AG04449 (cell line): Measurements from ENCODE around the gene WDR73.

Experiments
- CTCF ChIA-PET: fragments of 350-600 bp; formaldehyde crosslinking; extraction: SDS; loops from one replicate; lab custom pipeline; 2021; ENCODE audit warnings: antibody characterized with exemption; lab: Yijun Ruan, JAX
- POLR2A ChIA-PET: fragments of 400-600, 350-600 bp; formaldehyde crosslinking; extraction: SDS; loops from one replicate; lab custom pipeline; 2020; ENCODE audit warnings: antibody characterized with exemption, inconsistent platforms; lab: Yijun Ruan, JAX
- DNase-seq: peaks from one replicate; pipeline ENCODE4 v3.0.0-alpha.2; 2010; ENCODE audit warnings: low read depth, low spot score
- H3K4me3 ChIP-seq: 2 replicates; pipeline ENCODE4 v1.5.1; 2011; ENCODE audit warnings: low read depth, mild to moderate bottlenecking, control low read depth, low read length
- TF ChIP-seq, protein P1 (sequence below): IDR thresholded peaks from one replicate; pipeline ENCODE4 v1.5.1; 2011; ENCODE audit warnings: mild to moderate bottlenecking, moderate library complexity, low read length, control low read depth, inconsistent platforms; ENCODE audit not compliant: insufficient read depth; ENCODE audit errors: missing control alignments

The WDR73 gene

DNA sequence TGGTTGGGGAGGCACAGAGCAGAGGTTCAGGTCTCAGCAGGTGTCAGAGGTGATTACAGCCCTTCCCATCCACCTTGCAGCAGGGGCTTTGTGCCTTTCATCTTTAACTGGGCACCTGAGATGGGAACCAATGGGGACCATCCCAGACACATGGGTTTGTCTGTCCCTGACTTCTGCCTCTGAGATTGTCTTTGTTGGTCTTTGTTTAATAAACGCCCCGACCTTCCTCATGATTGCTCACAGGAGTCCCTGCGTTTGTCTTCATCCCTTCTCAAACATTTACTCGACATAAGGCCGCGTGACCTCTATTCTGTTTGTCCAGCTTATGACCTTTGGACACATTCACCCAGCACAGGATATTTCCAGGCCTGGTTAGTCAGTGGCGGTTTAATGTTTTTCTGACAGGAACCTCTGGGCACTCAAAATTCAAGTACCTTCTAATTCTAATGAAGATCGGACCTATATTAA is 47.4 kb downstream of the WDR73 start:
- TF ChIP-seq, protein P1, sequence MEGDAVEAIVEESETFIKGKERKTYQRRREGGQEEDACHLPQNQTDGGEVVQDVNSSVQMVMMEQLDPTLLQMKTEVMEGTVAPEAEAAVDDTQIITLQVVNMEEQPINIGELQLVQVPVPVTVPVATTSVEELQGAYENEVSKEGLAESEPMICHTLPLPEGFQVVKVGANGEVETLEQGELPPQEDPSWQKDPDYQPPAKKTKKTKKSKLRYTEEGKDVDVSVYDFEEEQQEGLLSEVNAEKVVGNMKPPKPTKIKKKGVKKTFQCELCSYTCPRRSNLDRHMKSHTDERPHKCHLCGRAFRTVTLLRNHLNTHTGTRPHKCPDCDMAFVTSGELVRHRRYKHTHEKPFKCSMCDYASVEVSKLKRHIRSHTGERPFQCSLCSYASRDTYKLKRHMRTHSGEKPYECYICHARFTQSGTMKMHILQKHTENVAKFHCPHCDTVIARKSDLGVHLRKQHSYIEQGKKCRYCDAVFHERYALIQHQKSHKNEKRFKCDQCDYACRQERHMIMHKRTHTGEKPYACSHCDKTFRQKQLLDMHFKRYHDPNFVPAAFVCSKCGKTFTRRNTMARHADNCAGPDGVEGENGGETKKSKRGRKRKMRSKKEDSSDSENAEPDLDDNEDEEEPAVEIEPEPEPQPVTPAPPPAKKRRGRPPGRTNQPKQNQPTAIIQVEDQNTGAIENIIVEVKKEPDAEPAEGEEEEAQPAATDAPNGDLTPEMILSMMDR: no peak
- ChIA-PET CTCF (interaction anchor here (3.7 kb wide), 1 partner anchor 18 kb away, joined by 17 read pairs; no protein-coding TSS in a partner anchor), POLR2A (no interaction called here)
- no peak for DNase-seq
- H3K4me3 ChIP-seq: no peak overlapping the region

DNA sequence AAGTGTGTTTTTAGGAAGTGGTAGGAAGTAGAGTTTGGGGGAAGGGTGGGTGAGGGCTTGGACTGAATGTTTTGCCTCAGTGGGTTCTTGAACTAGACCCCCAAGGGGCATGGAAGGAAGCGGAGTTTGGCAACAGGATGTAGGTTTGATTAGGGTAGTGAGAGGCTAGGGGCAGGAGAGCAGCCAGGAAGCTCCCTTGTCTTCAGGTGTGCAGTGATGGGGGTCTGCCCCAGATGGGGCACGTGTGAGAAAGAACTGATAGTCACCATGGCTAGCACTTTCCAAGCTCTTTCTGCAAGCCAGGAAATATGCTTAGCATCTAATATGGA is 48.6 kb downstream of the WDR73 start:
- ChIA-PET POLR2A (no interaction called here), CTCF (interaction anchor here (0.9 to 3.7 kb wide), 4 partner anchors 17 to 441 kb away, joined by 3 to 17 read pairs (median 4); no protein-coding TSS in a partner anchor)
- TF ChIP-seq, protein P1: no peak
- no peak overlapping the region for H3K4me3 ChIP-seq
- no peak for DNase-seq

DNA sequence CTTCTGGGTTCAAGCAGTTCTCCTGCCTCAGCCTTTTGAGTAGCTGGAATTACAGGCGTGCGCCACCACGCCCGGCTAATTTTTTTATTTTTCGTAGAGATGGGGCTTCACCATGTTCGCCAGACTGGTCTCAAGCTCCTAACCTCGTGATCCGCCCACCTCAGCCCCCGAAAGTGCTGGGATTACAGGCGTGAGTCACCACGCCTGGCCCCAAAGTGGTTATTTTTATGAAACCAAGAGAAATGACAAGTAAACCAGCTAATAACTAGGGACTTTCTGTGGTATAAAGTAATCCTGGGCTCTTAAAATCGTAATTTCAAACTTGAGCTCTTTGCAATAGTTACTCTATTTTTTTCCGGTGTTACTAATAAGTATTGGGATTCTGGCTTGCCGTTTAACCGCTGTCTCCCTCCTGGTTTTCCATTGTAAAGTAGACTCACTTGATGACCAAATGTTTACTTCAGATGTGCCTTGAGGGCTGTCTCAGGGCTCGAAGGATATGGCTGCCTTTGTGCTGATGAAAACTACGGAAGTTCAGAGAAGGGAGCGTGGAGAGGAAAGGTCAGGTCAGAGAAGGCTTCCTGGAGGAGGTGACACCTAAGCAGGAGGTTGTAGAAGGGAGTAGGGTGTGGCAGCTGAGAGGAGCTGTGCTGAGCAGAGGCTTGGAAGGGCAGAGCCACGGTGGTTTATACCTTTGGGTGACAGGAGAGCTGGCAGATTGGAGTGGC is 49.1 kb downstream of the WDR73 start:
- no peak overlapping the region for H3K4me3 ChIP-seq
- no peak for DNase-seq
- POLR2A ChIA-PET: no interaction called here
- CTCF ChIA-PET: interaction anchor here (0.9 to 3.7 kb wide), 5 partner anchors 16 to 441 kb away, joined by 3 to 17 read pairs (median 3); no protein-coding TSS in a partner anchor
- TF ChIP-seq, protein P1: no peak

DNA sequence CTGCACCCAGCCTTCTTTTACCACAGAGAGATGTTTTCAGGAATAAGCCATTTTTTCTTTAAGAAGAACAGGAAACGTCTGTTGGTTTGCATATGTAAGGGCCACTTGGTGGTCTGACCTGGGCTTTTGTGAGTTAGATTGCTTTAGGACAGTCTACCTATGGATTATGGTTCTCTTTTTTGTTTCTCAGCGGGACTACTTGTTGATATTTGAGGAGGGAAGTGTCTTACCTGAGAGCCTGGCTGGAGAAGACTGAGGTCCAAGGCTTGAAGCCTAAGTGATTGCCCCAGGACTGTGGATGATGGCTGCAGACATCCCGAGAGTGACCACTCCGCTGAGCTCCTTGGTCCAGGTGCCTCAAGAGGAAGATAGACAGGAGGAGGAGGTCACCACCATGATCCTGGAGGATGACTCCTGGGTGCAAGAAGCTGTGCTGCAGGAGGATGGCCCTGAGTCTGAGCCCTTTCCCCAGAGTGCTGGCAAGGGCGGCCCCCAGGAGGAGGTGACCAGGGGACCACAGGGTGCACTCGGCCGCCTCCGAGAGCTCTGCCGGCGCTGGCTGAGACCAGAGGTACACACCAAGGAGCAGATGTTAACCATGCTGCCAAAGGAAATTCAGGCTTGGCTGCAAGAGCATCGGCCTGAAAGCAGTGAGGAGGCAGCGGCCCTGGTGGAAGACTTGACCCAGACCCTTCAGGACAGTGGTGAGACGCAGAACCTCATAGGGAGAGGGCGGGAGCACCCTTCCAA is 50.3 kb downstream of the WDR73 start:
- DNase-seq: no peak

DNA sequence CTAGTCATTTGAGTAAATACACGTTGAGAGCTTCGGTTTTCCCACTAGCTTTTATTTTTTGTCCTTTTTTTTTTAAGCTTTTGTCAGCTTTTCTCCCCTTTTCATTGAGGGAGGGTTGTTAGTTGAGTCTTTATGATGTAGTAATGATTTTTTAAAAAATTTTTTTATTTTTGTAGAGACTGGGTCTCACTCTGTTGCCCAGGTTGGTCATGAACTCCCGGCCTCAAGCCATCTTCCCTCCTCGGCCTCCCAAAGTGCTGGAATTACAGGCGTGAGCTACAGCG is 52.6 kb downstream of the WDR73 start:
- ChIA-PET CTCF (interaction anchor here (0.7 to 8.4 kb wide), 6 partner anchors 8 to 326 kb away, joined by 3 to 95 read pairs (median 14); no protein-coding TSS in a partner anchor), POLR2A (interaction anchor here (0.8 kb wide), 1 partner anchor 53 kb away, joined by 4 read pairs; the partner anchor contains the start of gene WDR73)

More for the DNA sequence above, 50.3 kb downstream of the WDR73 start:
- ChIA-PET CTCF (interaction anchor here (1.0 to 3.7 kb wide), 2 partner anchors 15 to 275 kb away, joined by 3 to 17 read pairs; no protein-coding TSS in a partner anchor), POLR2A (no interaction called here)
- TF ChIP-seq, protein P1: no peak
- H3K4me3 ChIP-seq: no peak overlapping the region

More for the DNA sequence above, 52.6 kb downstream of the WDR73 start:
- TF ChIP-seq, protein P1: no peak
- DNase-seq: no peak
- peak overlapping the region; percentile 97 for H3K4me3 ChIP-seq
